WTC11 (cell line): ENCODE measurements around the gene U2AF2. TPM values are rescaled to one million over a fixed set of nuclear protein-coding genes. Genes with fewer than 3 reads are reported as not detected.

Experiments used
- ATAC-seq: fragments of 200-7000 bp; cut with Tn5 transposase; 2 replicates; pipeline ENCODE4 v1.10.0; 2021; ENCODE audit warnings: mild to moderate bottlenecking, moderate library complexity
- CTCF ChIA-PET: fragments of 300-600 bp; sonication (Branson Sonifier 250); formaldehyde crosslinking; loops from one replicate; lab custom pipeline; 2021; ENCODE audit warnings: antibody characterized with exemption; lab: Charles Lee
- POLR2A ChIA-PET: fragments of 350-600 bp; sonication (Branson Sonifier 250); formaldehyde crosslinking; loops from one replicate; lab custom pipeline; 2021; ENCODE audit warnings: antibody characterized with exemption; lab: Charles Lee
- DNase-seq: peaks from one replicate; pipeline ENCODE4 v3.0.0; 2021; ENCODE audit warnings: low spot score
- H3K27ac Mint-ChIP-seq: 2 replicates; pipeline ENCODE4 v1.8.0; 2021; ENCODE audit warnings: mixed read lengths
- H3K27me3 Mint-ChIP-seq: 2 replicates; pipeline ENCODE4 v1.8.0; 2021; ENCODE audit warnings: low read depth, mild to moderate bottlenecking, moderate library complexity, mixed read lengths
- H3K36me3 Mint-ChIP-seq: 2 replicates; pipeline ENCODE4 v1.8.0; 2021; ENCODE audit warnings: mixed read lengths
- H3K4me1 Mint-ChIP-seq: 2 replicates; pipeline ENCODE4 v1.8.0; 2022; ENCODE audit warnings: mixed read lengths
- H3K4me3 Mint-ChIP-seq: 2 replicates; pipeline ENCODE4 v1.8.0; 2021; ENCODE audit warnings: mild to moderate bottlenecking, moderate library complexity, mixed read lengths
- H3K9me3 Mint-ChIP-seq: 2 replicates; pipeline ENCODE4 v1.8.0; 2021; ENCODE audit warnings: mixed read lengths
- CREM ChIP-seq: sonication (generic); formaldehyde crosslinking; IDR thresholded peaks from 2 replicates; pipeline ENCODE4 v1.8.1; 2022; ENCODE audit warnings: mild to moderate bottlenecking, missing genetic modification reagents, moderate library complexity
- ETV6 ChIP-seq: sonication (generic); formaldehyde crosslinking; IDR thresholded peaks from 2 replicates; pipeline ENCODE4 v1.8.1; 2022; ENCODE audit warnings: mild to moderate bottlenecking, missing genetic modification reagents
- FOXK1 ChIP-seq: sonication (generic); formaldehyde crosslinking; IDR thresholded peaks from 2 replicates; pipeline ENCODE4 v1.8.0; 2022; ENCODE audit warnings: mild to moderate bottlenecking, moderate library complexity, missing genetic modification reagents
- FOXP1 ChIP-seq: sonication (generic); formaldehyde crosslinking; IDR thresholded peaks from 2 replicates; pipeline ENCODE4 v1.8.0; 2022; ENCODE audit warnings: missing genetic modification reagents, mild to moderate bottlenecking, moderate library complexity, borderline replicate concordance
- GRHL2 ChIP-seq: fragments of 250-450 bp; sonication (Bioruptor Pico); IDR thresholded peaks from 2 replicates; pipeline ENCODE4 v1.8.0; 2022; ENCODE audit warnings: mild to moderate bottlenecking, moderate library complexity; ENCODE audit not compliant: insufficient replicate concordance, severe bottlenecking
- GTF2I ChIP-seq: fragments of 250-450 bp; sonication (Bioruptor Pico); conservative IDR thresholded peaks from 2 replicates; pipeline ENCODE4 v1.4.0; 2021; ENCODE audit warnings: mild to moderate bottlenecking
- HMGA2 ChIP-seq: fragments of 250-450 bp; sonication (Bioruptor Pico); IDR thresholded peaks from 2 replicates; pipeline ENCODE4 v1.4.0; 2021; ENCODE audit warnings: mild to moderate bottlenecking, moderate library complexity
- NFYB ChIP-seq: sonication (generic); formaldehyde crosslinking; conservative IDR thresholded peaks from 2 replicates; pipeline ENCODE4 v1.8.0; 2022; ENCODE audit warnings: low read depth, missing genetic modification reagents
- RELA ChIP-seq: sonication (generic); formaldehyde crosslinking; IDR thresholded peaks from 2 replicates; pipeline ENCODE4 v1.8.1; 2022; ENCODE audit warnings: missing genetic modification reagents, mild to moderate bottlenecking, borderline replicate concordance
- SMAD4 ChIP-seq: sonication (generic); formaldehyde crosslinking; IDR thresholded peaks from 2 replicates; pipeline ENCODE4 v1.8.0; 2022; ENCODE audit warnings: mild to moderate bottlenecking, missing genetic modification reagents
- SOX15 ChIP-seq: fragments of 250-450 bp; sonication (Bioruptor Pico); IDR thresholded peaks from 2 replicates; pipeline ENCODE4 v1.9.0; 2021; ENCODE audit warnings: mild to moderate bottlenecking
- SP1 ChIP-seq: sonication (generic); formaldehyde crosslinking; conservative IDR thresholded peaks from 2 replicates; pipeline ENCODE4 v1.8.1; 2022; ENCODE audit warnings: missing genetic modification reagents
- TCF7 ChIP-seq: sonication (generic); formaldehyde crosslinking; IDR thresholded peaks from 2 replicates; pipeline ENCODE4 v1.8.0; 2022; ENCODE audit warnings: mild to moderate bottlenecking, low read depth, missing genetic modification reagents, moderate library complexity
- ZNF121 ChIP-seq: sonication (generic); formaldehyde crosslinking; IDR thresholded peaks from 2 replicates; pipeline ENCODE4 v1.8.0; 2023; ENCODE audit warnings: missing genetic modification reagents
- ZNF138 ChIP-seq: sonication (generic); formaldehyde crosslinking; conservative IDR thresholded peaks from 2 replicates; pipeline ENCODE4 v1.8.1; 2022; ENCODE audit warnings: mild to moderate bottlenecking, moderate library complexity, missing genetic modification reagents
- total RNA-seq: library from RNA; stranded (reverse); gene quantifications from 3 replicates; pipeline ENCODE4 v1.2.3, GENCODE V29; 2021
- TF ChIP-seq, protein P1 (sequence below): sonication (generic); formaldehyde crosslinking; IDR thresholded peaks from 2 replicates; pipeline ENCODE4 v1.8.1; 2023; ENCODE audit warnings: mild to moderate bottlenecking, missing genetic modification reagents
- TF ChIP-seq, protein P2 (sequence below): fragments of 250-450 bp; sonication (Bioruptor Pico); conservative IDR thresholded peaks from 2 replicates; pipeline ENCODE4 v1.9.0; 2021; ENCODE audit warnings: mild to moderate bottlenecking
- TF ChIP-seq, protein P3 (sequence below): fragments of 250-450 bp; sonication (Bioruptor Pico); IDR thresholded peaks from 2 replicates; pipeline ENCODE4 v1.8.0; 2021; ENCODE audit warnings: mild to moderate bottlenecking
- TF ChIP-seq, protein P4 (sequence below): sonication (generic); formaldehyde crosslinking; IDR thresholded peaks from 2 replicates; pipeline ENCODE4 v1.8.1; 2022; ENCODE audit warnings: low read depth, mild to moderate bottlenecking, moderate library complexity, missing genetic modification reagents, borderline replicate concordance
- TF ChIP-seq, protein P5 (sequence below): sonication (generic); formaldehyde crosslinking; IDR thresholded peaks from 2 replicates; pipeline ENCODE4 v1.8.0; 2022; ENCODE audit warnings: mild to moderate bottlenecking, missing genetic modification reagents
- TF ChIP-seq, protein P6 (sequence below): sonication (generic); formaldehyde crosslinking; IDR thresholded peaks from 2 replicates; pipeline ENCODE4 v1.8.0; 2022; ENCODE audit warnings: mild to moderate bottlenecking, missing genetic modification reagents

U2AF2 gene
- total RNA-seq, 1 experiment from 2014 or later, result 302 TPM

DNA sequence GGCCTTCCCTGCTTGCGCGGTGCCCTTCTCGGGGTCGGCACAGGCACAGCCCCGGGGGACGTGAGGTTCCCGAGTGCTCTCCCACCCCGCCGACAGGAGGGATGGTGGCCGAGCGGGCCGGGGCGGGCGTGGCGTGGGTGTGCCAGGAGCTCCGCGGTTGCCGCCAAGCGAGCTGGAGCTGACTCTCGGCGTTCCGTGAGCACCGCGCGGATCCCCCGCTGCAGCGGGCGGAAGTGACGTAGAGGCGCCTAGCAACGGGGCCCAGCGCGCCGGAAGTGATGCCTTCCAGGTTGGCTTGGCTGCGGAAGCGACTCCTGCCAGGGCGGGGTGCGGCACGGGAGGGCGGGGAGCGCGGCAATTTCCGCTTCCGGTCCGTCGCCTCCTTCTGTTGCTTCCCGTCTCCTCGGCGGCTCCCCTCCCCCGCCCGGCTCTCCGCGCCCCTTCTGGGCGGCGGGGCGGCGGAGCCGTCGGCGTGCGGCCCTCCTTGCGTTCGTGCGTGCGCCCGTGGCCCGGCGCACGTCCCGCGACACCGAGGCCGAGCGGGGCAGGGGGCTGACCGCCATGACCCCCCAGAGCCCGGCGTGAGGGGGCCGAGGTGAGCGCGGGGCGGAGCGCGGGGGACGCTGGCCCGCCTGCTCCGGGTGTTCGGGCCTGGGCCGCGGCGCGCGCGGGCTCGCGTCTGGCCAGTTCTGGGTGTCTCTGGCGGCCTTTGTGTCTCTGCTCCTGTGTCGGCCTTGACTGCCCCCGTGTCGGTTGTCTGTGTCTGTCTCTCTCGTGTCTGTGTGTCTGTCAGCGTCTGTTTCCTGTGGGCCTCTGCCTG, 20.2 kb downstream of the U2AF2 start, which contains the start of gene EPN1 (continued):
- TF ChIP-seq RELA (CRISPR knock-in tag), result peak; percentile 49; the same call in 1 of the 2 replicates
- no peak for TF ChIP-seq ZNF121
- no peak for TF ChIP-seq SOX15 (CRISPR knock-in tag)
- TF ChIP-seq CREM, result peak; percentile 96
- peak; percentile 65; the same call in 1 of the 2 replicates for TF ChIP-seq FOXP1 (CRISPR knock-in tag)
- TF ChIP-seq ZNF138 (CRISPR knock-in tag), result no peak
- peak; percentile 95 for TF ChIP-seq ETV6 (CRISPR knock-in tag)
- TF ChIP-seq, protein P1, sequence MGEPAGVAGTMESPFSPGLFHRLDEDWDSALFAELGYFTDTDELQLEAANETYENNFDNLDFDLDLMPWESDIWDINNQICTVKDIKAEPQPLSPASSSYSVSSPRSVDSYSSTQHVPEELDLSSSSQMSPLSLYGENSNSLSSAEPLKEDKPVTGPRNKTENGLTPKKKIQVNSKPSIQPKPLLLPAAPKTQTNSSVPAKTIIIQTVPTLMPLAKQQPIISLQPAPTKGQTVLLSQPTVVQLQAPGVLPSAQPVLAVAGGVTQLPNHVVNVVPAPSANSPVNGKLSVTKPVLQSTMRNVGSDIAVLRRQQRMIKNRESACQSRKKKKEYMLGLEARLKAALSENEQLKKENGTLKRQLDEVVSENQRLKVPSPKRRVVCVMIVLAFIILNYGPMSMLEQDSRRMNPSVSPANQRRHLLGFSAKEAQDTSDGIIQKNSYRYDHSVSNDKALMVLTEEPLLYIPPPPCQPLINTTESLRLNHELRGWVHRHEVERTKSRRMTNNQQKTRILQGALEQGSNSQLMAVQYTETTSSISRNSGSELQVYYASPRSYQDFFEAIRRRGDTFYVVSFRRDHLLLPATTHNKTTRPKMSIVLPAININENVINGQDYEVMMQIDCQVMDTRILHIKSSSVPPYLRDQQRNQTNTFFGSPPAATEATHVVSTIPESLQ (CRISPR knock-in tag), result no peak
- TF ChIP-seq GRHL2 (CRISPR knock-in tag), result no peak
- no peak for TF ChIP-seq HMGA2
- peak; percentile 92 for TF ChIP-seq FOXK1 (CRISPR knock-in tag)
- TF ChIP-seq NFYB (CRISPR knock-in tag), result no peak
- TF ChIP-seq SP1 (CRISPR knock-in tag), result peak; percentile 89
- TF ChIP-seq, protein P2, sequence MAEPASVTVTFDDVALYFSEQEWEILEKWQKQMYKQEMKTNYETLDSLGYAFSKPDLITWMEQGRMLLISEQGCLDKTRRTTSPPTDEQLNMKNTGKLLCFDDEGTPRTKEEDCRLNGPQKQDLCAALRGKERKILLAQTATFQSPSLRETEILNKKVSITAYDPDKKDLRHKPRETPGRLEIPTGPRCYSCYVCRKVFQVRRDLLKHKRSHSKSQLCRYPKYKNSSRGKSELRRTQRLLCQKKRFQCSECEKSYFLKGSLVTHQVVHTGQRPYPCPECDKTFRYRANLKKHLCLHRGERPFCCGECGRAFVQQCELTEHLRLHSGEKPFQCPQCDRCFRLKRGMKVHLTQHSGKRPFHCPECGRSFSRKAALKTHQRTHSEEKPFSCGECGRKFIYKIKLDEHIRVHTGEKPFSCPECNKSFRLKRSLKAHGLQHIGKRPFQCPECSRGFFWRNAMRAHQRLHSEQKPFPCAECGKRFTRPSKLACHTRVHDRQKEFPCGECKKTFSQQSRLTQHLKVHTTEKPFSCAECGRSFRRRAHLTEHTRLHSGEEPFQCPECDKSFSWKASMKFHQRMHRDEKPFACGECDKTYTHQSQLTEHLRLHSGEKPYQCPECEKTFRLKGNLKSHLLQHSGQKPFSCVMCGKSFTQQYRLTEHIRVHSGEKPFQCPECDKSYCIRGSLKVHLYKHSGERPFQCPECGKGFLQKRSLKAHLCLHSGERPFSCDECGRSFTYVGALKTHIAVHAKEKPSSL (CRISPR knock-in tag), result no peak

DNA sequence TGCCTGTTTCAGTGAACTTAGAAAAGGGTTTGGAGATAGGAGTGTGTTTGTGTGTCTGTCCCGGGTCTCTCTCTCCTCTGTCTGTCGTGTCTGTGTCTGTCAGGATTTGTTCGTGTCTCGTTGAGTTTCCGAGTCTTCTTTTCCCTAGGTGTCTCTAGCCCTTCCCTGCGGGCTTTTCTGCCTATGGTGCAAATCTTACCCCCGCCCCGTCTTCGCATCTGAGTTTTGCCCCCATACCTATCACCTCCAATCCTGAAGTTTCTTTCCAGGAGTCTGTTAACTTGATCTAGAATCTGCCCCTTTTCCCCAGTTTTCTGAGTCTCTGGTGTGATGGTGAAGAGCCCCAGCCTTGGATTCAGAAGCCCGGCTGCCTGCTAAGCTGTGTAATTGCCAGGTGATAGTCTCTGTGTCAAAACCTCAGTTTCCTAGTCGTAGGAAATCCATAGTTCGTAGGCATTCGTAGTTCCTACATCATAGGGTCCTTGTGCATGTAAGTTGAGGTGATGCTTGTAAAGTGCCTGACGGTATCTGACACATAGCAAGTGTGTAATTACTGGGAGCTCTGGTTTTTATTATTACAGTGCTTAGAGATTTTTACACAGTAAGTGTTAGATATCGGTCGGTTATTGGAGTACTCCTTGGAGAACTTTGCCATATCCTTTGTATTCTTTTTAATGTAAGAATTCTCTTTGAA, 21.0 kb downstream of the U2AF2 start:
- peak overlapping the region; percentile 98 for H3K4me3 Mint-ChIP-seq
- peak overlapping the region; percentile 95 for H3K27ac Mint-ChIP-seq
- no peaks in the 10 kb centered on the region for H3K9me3 Mint-ChIP-seq
- DNase-seq, result no peak
- H3K36me3 Mint-ChIP-seq, result peaks cover 38% of the 10 kb centered on the region
- H3K4me1 Mint-ChIP-seq, result peaks cover 42% of the 10 kb centered on the region
- ChIA-PET POLR2A (no interaction called here), CTCF (no interaction called here)
- ATAC-seq, result no peak
- H3K27me3 Mint-ChIP-seq, result no peaks in the 10 kb centered on the region
- TF ChIP-seq, protein P3, sequence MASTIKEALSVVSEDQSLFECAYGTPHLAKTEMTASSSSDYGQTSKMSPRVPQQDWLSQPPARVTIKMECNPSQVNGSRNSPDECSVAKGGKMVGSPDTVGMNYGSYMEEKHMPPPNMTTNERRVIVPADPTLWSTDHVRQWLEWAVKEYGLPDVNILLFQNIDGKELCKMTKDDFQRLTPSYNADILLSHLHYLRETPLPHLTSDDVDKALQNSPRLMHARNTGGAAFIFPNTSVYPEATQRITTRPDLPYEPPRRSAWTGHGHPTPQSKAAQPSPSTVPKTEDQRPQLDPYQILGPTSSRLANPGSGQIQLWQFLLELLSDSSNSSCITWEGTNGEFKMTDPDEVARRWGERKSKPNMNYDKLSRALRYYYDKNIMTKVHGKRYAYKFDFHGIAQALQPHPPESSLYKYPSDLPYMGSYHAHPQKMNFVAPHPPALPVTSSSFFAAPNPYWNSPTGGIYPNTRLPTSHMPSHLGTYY (CRISPR knock-in tag), result no peak
- TF ChIP-seq, protein P4, sequence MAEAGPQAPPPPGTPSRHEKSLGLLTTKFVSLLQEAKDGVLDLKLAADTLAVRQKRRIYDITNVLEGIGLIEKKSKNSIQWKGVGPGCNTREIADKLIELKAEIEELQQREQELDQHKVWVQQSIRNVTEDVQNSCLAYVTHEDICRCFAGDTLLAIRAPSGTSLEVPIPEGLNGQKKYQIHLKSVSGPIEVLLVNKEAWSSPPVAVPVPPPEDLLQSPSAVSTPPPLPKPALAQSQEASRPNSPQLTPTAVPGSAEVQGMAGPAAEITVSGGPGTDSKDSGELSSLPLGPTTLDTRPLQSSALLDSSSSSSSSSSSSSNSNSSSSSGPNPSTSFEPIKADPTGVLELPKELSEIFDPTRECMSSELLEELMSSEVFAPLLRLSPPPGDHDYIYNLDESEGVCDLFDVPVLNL (CRISPR knock-in tag), result no peak
- TF ChIP-seq, protein P2 (CRISPR knock-in tag), result no peak
- no peak for TF ChIP-seq GTF2I (CRISPR knock-in tag)
- TF ChIP-seq TCF7 (CRISPR knock-in tag), result no peak
- TF ChIP-seq, protein P5, sequence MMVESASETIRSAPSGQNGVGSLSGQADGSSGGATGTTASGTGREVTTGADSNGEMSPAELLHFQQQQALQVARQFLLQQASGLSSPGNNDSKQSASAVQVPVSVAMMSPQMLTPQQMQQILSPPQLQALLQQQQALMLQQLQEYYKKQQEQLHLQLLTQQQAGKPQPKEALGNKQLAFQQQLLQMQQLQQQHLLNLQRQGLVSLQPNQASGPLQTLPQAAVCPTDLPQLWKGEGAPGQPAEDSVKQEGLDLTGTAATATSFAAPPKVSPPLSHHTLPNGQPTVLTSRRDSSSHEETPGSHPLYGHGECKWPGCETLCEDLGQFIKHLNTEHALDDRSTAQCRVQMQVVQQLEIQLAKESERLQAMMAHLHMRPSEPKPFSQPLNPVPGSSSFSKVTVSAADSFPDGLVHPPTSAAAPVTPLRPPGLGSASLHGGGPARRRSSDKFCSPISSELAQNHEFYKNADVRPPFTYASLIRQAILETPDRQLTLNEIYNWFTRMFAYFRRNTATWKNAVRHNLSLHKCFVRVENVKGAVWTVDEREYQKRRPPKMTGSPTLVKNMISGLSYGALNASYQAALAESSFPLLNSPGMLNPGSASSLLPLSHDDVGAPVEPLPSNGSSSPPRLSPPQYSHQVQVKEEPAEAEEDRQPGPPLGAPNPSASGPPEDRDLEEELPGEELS, result no peak
- TF ChIP-seq FOXP1 (CRISPR knock-in tag), result no peak
- TF ChIP-seq SMAD4 (CRISPR knock-in tag), result no peak
- TF ChIP-seq, protein P6, sequence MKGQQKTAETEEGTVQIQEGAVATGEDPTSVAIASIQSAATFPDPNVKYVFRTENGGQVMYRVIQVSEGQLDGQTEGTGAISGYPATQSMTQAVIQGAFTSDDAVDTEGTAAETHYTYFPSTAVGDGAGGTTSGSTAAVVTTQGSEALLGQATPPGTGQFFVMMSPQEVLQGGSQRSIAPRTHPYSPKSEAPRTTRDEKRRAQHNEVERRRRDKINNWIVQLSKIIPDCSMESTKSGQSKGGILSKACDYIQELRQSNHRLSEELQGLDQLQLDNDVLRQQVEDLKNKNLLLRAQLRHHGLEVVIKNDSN, result no peak
